Duodenal mucosa (tissue), 2 donors: Measurements from ENCODE around the gene GYS2.

Source experiments
- H3K27ac ChIP-seq: one replicate; pipeline ENCODE4 v1.7.0; 2013; ENCODE audit warnings: low read depth, low read length
- H3K27me3 ChIP-seq, 2 donors: one replicate each; pipeline ENCODE4 v1.7.0; 2013; ENCODE audit warnings: low read length in 2 of 2, control low read depth in 1 of 2; ENCODE audit not compliant: insufficient read depth in 2 of 2, control insufficient read depth in 1 of 2
- H3K36me3 ChIP-seq, 2 donors: one replicate each; pipeline ENCODE4 v1.7.0; 2013; ENCODE audit warnings: low read length in 2 of 2, control low read depth in 1 of 2; ENCODE audit not compliant: insufficient read depth in 2 of 2, control insufficient read depth in 1 of 2
- H3K4me1 ChIP-seq, 2 donors: one replicate each; pipeline ENCODE4 v1.7.0; 2013; ENCODE audit warnings: low read length in 2 of 2, control low read depth in 1 of 2; ENCODE audit not compliant: insufficient read depth in 2 of 2, control insufficient read depth in 1 of 2
- H3K4me3 ChIP-seq, 2 donors: one replicate each; pipeline ENCODE4 v1.7.0; 2013; ENCODE audit warnings: low read length in 2 of 2, low read depth in 1 of 2
- H3K9ac ChIP-seq, 2 donors: one replicate each; pipeline ENCODE4 v1.7.0; 2013; ENCODE audit warnings: low read length in 2 of 2, low read depth in 1 of 2
- H3K9me3 ChIP-seq, 2 donors: one replicate each; pipeline ENCODE4 v1.7.0; 2013; ENCODE audit warnings: low read length in 2 of 2, control low read depth in 1 of 2; ENCODE audit not compliant: control insufficient read depth in 1 of 2

Gene GYS2

DNA sequence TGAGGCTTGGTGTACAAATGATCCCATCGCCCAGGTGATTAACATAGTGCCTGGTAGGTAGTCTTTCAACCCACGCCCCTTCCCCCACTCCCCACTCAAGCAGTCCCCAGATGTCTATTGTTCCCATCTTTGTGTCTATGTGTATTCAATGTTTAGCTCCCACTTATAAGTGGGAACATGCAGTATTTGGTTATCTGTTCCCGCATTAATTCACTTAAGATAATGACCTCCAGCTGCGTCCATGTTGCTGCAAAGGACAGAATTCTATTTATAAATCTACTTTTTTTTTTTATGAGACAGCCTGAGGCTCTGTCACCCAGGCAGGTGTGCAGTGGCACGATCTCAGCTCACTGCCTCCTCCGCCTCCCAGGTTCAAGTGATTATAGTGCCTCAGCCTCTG lies 62.9 kb downstream of the GYS2 start:
- no peak overlapping the region for H3K9ac ChIP-seq
- no peak overlapping the region for H3K27ac ChIP-seq
- no peak overlapping the region for H3K4me3 ChIP-seq
- H3K9me3 ChIP-seq: no peaks in the 10 kb centered on the region
- no peaks in the 10 kb centered on the region for H3K36me3 ChIP-seq
- H3K27me3 ChIP-seq: no peaks in the 10 kb centered on the region
- no peaks in the 10 kb centered on the region for H3K4me1 ChIP-seq

DNA sequence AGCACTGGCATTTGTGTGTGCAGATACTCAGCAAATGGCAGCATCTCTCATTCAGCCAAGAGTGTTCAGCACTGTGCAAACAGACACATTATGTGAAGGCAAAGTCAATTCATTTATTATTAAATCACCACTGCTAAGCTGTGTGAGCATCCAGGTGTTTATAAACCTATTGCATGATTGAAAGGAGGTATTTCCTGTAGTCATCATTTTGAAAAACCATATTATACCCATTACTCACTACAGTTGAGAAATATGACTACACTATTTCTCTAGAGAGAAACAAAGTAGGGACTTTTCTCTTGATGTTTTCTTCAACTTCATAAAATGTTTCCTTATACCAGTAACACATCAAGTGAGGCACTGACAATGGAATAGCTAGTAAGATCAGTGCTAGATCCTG lies 64.8 kb downstream of the GYS2 start:
- Histone ChIP-seq H3K27me3 (no peaks in the 10 kb centered on the region), H3K9ac (no peak overlapping the region), H3K4me3 (no peak overlapping the region), H3K9me3 (no peaks in the 10 kb centered on the region), H3K36me3 (no peaks in the 10 kb centered on the region), H3K27ac (no peak overlapping the region), H3K4me1 (no peaks in the 10 kb centered on the region)

DNA sequence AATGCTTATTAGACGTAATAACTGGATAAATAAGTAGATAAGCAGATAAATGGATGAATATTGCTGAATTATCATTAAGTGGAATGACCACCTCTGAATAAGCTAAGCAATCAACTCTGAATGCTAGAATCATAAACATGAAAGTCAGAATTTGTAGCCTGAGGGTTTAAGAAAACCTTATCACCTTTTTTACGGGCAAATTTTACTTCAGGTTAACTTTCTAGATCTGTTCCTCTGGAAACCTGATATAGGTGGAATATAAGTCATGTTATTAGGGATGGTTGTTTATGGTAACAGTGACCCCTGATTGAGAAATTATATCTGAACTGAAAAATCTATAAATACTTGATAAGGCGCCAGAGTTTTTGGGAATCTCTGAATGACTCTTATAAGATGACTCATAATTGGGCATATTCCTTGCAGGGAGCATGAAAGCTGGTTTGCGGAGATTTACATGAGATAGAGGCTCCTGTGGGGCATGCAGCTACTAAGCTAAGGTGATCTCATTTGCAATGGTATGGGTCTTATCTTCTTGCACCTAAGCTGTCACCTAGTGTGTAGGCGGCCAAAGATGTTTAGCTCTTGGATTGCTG lies 66.5 kb downstream of the GYS2 start:
- no peaks in the 10 kb centered on the region for H3K4me1 ChIP-seq
- no peaks in the 10 kb centered on the region for H3K9me3 ChIP-seq
- no peak overlapping the region for H3K4me3 ChIP-seq
- H3K27ac ChIP-seq: no peak overlapping the region
- no peaks in the 10 kb centered on the region for H3K27me3 ChIP-seq
- H3K9ac ChIP-seq: no peak overlapping the region
- no peaks in the 10 kb centered on the region for H3K36me3 ChIP-seq

DNA sequence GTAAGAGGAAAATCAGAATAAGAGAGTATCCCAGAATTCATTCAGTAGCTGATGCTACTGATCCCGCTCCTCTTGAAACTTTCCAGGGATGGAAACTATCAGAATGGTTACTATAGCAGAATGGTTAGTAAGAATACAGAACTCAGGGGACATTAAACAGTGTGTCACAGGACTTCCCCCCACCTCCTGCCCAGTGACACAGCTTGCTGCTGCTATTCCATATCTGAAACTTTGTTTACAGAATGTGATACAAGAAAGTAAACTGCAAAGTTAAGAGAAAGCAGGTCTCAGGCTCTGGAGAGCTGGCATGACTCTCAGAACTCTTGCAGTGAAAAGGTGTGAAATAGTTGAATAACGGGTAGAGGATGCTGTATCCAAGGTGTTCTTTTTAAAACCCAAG lies 75.2 kb downstream of the GYS2 start:
- H3K4me3 ChIP-seq: no peak overlapping the region
- H3K9ac ChIP-seq: no peak overlapping the region
- H3K4me1 ChIP-seq: no peaks in the 10 kb centered on the region
- no peak overlapping the region for H3K27ac ChIP-seq
- no peaks in the 10 kb centered on the region for H3K9me3 ChIP-seq
- peaks cover 16 to 36% of the 10 kb centered on the region in 2 donors for H3K27me3 ChIP-seq
- H3K36me3 ChIP-seq: no peaks in the 10 kb centered on the region

DNA sequence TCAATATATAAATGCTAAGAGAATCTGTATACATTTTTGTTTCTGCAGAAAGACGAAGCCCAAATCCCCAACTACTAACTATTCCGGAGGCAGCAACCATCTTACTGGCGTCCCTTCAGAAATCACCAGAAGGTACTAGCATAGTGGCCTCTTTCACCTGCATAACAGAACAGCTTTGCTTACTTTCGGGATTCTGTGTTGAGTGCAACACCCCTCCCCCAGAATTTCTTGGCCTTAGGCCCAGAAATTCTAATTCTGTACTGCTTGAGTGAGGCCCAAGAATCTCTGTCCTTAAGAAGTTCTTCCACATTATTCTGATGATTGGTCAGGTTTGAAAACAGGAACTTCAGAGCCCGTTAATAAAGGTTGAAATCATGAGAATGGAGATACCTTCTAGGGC lies 75.7 kb downstream of the GYS2 start:
- Histone ChIP-seq H3K9ac (no peak overlapping the region), H3K4me3 (no peak overlapping the region), H3K36me3 (no peaks in the 10 kb centered on the region), H3K27ac (no peak overlapping the region), H3K27me3 (peaks cover 16 to 36% of the 10 kb centered on the region in 2 donors), H3K4me1 (no peaks in the 10 kb centered on the region), H3K9me3 (no peaks in the 10 kb centered on the region)

DNA sequence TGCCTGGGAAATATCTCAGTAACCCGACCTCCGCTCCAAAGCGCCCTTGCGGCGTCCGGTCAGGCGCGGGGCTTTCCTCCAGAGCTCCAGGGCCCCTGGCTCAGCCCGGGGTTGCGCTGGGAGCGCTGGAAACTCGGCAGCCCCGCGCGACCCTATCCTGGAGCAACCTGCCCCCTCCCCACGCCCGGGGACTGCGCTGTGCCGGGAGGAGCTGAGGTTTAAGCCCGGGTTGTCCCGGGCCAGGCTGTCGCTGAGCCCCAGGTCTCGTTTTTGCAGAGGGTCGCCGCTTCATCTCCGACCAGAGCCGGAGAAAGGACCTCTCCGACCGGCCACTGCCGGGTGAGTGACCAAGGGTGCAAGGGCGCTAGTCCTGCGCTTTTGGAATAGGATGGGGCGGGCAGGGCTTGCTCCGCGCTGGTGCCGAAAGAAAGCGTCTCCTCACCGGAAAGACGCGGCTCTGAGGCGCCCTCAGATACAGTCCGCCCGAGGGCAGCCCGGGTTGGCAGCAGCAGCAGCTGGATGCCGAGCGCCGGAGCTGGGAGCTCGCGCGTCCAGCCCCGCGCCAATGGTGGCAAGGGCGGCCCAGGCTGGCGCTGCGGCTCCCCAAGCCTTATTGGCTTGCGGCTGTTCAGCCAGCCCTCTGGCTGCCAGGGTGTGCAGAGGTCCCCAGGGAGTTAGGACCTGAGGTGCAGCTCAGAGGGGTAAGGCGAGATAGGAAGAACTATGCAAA lies 77.0 kb downstream of the GYS2 start:
- Histone ChIP-seq H3K9ac (no peak overlapping the region), H3K9me3 (no peaks in the 10 kb centered on the region), H3K4me3 (peak overlapping the region; percentile 61), H3K27me3 (peaks cover 16 to 36% of the 10 kb centered on the region in 2 donors), H3K36me3 (no peaks in the 10 kb centered on the region), H3K4me1 (no peaks in the 10 kb centered on the region), H3K27ac (no peak overlapping the region)

DNA sequence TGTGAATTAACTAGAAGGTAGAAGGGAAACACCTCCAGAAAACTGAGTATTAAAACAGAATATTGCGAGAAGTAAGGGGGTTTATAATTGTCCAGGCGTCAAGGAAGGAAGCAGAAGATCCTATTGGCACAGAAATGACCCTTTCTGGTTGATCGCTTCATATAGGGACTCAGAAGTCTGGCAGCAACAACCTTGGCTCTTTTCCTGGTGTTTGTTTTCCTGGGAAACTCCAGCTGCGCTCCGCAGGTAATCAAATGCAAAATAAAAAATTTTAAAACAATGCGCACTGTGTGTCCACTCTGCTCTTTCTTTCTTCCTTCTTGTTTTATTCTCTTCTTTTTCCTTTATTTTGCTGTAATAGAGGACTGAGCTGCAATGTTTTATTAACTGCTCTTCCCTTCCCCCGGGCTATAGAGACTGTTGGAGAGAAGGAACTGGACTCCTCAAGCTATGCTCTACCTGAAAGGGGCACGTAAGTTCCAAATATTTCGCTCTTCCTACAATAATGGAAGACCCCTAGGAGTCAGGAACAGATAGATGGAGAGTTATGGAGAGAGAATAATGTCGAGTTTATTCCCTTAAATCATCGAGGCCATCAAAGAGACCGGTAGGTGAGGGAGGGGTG lies 77.8 kb downstream of the GYS2 start:
- Histone ChIP-seq H3K9ac (no peak overlapping the region), H3K4me3 (peak overlapping the region; percentile 61), H3K27ac (no peak overlapping the region), H3K9me3 (no peaks in the 10 kb centered on the region), H3K4me1 (no peaks in the 10 kb centered on the region), H3K36me3 (no peaks in the 10 kb centered on the region), H3K27me3 (peaks cover 16 to 34% of the 10 kb centered on the region in 2 donors)

DNA sequence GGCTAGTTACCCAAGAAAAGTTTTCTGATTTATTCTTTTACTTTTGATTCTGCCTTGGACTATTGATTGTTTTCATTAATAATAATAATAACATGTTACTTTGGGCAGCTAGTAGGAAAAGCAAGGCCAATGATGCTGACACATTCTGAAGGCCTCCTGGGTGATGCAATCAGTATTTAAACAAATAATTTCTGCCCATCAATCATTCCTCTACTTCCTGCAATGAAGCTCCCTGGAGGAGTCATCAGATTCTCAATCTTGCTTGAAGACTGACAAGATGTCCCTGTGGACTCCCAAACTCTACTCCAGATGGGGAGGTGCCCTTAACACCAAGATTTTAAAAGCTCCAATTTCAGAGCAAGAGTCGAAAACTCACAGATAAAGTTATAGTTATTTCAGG lies 78.6 kb downstream of the GYS2 start, which contains the start of gene SPX:
SPX (plus strand) TSS at position 244 of the 400 bp plus-strand sequence. CDS start 177 bp downstream, outside the sequence.
- Histone ChIP-seq H3K27ac (no peak within 1 kb of the TSS), H3K4me1 (no peaks in the 10 kb centered on the region), H3K27me3 (peaks cover 16 to 32% of the 10 kb centered on the region in 2 donors), H3K36me3 (no peaks in the 10 kb centered on the region), H3K4me3 (peak within 1 kb of the TSS in 1 of 2 donors; percentile 61), H3K9ac (no peak within 1 kb of the TSS), H3K9me3 (no peaks in the 10 kb centered on the region)

DNA sequence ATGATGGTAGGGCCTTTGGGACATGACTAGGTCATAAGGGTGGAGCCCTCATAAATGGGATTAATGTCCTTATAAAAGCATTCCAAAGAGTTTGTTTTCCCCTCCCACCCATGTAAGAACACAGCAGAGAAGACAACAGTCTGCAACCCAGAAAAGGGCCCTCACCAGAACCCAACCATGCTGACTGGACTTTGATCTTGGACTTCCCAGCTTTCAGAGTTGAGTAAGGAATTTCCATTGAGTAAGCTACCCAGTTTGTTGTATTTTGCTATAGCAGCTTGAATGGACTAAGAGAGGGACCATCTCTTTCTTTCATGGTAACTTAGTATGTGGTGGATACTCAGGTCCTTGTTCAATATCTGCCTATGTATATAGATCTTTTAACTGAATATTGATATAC lies 81.5 kb downstream of the GYS2 start:
- no peaks in the 10 kb centered on the region for H3K4me1 ChIP-seq
- no peaks in the 10 kb centered on the region for H3K9me3 ChIP-seq
- H3K36me3 ChIP-seq: no peaks in the 10 kb centered on the region
- no peak overlapping the region for H3K9ac ChIP-seq
- no peak overlapping the region for H3K4me3 ChIP-seq
- peaks cover 7 to 19% of the 10 kb centered on the region in 2 donors for H3K27me3 ChIP-seq
- H3K27ac ChIP-seq: no peak overlapping the region

DNA sequence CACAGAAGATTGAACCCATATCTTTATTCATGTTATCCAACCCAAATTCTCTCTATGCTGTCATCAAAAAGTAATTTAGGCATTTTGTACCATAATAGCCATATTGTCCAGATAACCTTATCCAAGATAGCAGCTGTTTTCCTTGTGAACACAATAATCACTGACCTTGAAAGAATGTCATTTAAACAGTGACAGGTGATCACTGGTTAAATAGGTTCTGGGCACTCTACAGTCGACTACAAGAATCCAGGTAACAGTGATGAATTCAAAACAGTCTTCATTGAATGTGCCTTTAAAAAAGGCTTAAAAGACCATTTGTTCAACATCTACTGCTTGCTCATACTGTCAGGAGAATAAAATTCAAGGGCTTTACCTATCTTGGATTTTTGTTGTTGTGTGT lies 83.1 kb downstream of the GYS2 start:
- no peak overlapping the region for H3K9ac ChIP-seq
- no peaks in the 10 kb centered on the region for H3K4me1 ChIP-seq
- H3K27me3 ChIP-seq: peaks cover under 1 to 8% of the 10 kb centered on the region in 2 donors
- H3K4me3 ChIP-seq: no peak overlapping the region
- no peaks in the 10 kb centered on the region for H3K9me3 ChIP-seq
- H3K36me3 ChIP-seq: no peaks in the 10 kb centered on the region
- H3K27ac ChIP-seq: no peak overlapping the region
